ENCODE data around the gene NOTUM.

NOTUM gene

DNA sequence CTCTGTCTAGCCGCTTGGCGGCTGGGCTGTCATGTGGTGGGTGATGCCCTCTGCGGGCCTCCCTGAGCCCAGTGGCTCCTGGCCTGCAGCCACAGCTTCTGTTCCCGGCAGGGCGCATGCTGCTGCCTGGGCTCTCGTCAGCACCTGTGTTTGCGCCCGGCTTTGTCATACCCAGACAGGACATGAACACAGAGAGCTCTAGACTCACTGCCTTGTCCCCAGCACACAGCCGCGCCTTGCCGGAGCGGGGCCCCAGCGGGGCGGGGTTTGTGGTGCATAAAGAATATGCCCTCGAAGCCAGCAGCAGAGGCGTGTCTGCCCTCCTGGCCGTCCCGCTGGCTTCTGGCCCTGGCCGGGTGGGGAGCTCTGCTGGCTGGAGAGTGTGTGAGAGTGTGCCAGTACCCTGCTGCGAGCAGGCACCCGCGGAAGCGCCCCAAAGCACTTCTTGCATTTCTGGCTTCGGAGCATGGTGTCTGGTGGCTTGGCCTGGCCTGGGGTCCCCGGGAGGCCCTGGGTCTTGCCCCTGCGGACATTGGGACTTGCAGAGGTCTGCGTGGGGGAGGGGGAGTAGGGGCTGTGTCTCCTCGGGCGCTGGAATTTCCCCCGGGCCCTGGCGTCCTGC is 30.8 kb upstream of the NOTUM start:
- DNase-seq (ENCODE audit: low read depth): no peak
- H3K4me3 ChIP-seq (ENCODE audit: control insufficient read depth, low read depth, low read length): no peak overlapping the region
- no peak for TF ChIP-seq CTCF (IDR thresholded peaks at IDR 0.05; ENCODE audit: control insufficient read depth, insufficient read depth, low read depth, low read length, missing control alignments)

DNA sequence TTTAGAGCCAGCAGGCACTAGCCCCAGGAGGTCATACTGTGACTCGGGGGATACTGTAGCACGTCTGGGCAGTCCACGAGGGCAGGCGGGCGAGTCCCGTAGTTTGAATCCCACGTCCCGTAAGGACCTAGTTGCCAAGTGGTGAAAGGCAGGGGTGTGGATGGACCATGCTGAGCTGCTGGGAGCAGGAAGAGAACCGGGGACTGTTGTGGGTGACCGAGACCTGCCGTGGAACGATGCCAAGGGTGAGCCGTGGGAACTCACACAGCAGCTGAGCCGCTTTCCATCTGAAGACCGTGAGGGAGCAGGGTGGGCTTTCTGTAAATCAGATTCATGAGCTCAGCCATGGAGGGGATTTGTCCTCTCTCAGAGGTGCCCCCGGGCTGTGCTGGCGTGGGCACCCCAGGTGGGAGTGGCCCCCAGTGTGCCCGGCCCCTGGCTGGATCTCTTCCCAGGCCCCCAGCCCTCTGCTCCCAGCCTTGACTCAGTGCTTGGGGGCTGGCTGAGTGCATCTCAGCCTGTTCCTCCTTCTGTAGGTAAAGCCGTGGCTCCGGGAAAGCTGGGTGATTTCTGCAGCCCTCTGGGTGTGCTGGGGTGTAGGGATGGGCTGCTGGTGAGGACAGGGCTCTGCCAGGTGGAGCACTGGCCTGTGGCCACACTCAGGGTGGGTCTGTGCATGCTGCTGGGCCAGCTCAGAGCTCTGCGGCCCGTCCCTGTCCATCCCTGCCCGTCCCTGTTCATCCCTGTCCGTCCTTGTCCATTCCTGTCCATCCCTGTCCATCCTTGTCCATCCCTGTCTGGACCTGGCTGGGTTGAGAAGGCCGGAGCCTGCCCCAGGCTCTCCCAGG is 30.1 kb upstream of the NOTUM start:
- no peak for DNase-seq (ENCODE audit: low read depth)
- TF ChIP-seq CTCF (IDR thresholded peaks at IDR 0.05; ENCODE audit: control insufficient read depth, insufficient read depth, low read depth, low read length, missing control alignments): no peak
- no peak overlapping the region for H3K4me3 ChIP-seq (ENCODE audit: control insufficient read depth, low read depth, low read length)

DNA sequence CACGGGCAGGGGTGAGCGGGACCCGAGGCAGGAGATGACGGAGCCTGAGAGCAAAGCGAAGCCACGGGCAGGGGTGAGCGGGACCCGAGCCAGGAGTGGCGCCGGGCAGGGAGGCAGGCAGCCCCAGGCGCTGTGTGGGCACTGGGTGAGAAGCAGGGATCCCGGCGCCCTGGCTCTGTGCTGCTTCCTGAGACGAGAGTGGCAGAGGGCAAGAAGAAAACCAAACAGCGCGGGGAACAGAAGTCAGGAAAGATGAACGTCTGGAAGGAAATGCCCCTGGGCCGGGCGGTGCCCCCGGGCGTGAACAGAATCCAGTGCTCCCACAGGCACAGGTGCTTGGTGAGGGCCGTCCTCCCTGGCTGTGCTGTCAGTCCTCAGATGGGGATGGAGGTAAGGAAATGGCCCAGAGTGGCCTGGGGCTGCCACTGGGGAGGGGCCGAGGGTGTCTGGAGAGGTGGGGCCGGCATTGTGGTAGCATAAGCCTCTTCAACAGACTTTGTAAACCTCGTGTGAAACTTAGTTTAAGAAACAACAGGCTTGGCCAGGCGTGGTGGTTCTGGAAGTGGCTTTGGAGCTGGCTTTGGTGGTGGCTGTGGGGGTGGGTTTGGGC is 26.3 kb upstream of the NOTUM start:
- DNase-seq (ENCODE audit: low read depth): no peak
- no peak for TF ChIP-seq CTCF (IDR thresholded peaks at IDR 0.05; ENCODE audit: control insufficient read depth, insufficient read depth, low read depth, low read length, missing control alignments)
- no peak overlapping the region for H3K4me3 ChIP-seq (ENCODE audit: control insufficient read depth, low read depth, low read length)

DNA sequence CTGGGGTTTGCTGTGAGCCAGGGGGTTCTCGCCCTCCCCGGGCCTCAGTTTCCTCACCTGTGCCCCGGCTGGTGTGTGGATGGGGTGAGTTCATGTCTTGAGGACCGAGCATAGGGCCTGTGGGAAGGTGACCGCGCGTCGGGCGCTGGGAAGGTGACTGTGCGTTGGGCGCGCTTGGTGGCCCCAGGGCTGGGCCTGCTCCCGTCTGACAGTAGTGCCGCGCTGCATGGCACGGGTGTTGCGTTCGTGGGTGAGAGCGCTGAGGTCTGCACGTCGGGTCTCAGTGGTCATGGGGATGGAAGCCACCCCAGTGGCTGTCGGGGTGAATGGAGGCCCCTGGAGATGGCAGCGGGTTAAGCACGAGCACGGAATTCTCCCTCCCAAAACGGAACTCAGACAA is 25.6 kb upstream of the NOTUM start:
- no peak for DNase-seq (ENCODE audit: low read depth)
- TF ChIP-seq CTCF (IDR thresholded peaks at IDR 0.05; ENCODE audit: control insufficient read depth, insufficient read depth, low read depth, low read length, missing control alignments): no peak
- H3K4me3 ChIP-seq (ENCODE audit: control insufficient read depth, low read depth, low read length): no peak overlapping the region

GRCh38 chr17:81984773-81985410 is 23.9 kb upstream of the NOTUM start:
- TF ChIP-seq CTCF (IDR thresholded peaks at IDR 0.05; ENCODE audit: control insufficient read depth, insufficient read depth, low read depth, low read length, missing control alignments): no peak
- DNase-seq (ENCODE audit: low read depth): no peak
- H3K4me3 ChIP-seq (ENCODE audit: control insufficient read depth, low read depth, low read length): no peak overlapping the region

GRCh38 chr17:81983639-81984373 is 22.8 kb upstream of the NOTUM start:
- no peak overlapping the region for H3K4me3 ChIP-seq (ENCODE audit: control insufficient read depth, low read depth, low read length)
- no peak for DNase-seq (ENCODE audit: low read depth)
- no peak for TF ChIP-seq CTCF (IDR thresholded peaks at IDR 0.05; ENCODE audit: control insufficient read depth, insufficient read depth, low read depth, low read length, missing control alignments)
